WERI-Rb-1 (cell line): ENCODE data around the gene LRRC66.

ENCODE experiments used
- DNase-seq: peaks from one replicate; pipeline ENCODE4 v3.0.0-alpha.2; 2020
- H3K27ac ChIP-seq: fragments of 250-450 bp; sonication (Bioruptor Pico); 2 replicates; pipeline ENCODE4 v1.5.1; 2020; ENCODE audit warnings: mild to moderate bottlenecking, moderate library complexity
- H3K27me3 ChIP-seq: fragments of 250-450 bp; sonication (Bioruptor Pico); 2 replicates; pipeline ENCODE4 v1.5.1; 2021; ENCODE audit warnings: mild to moderate bottlenecking, low read depth, moderate library complexity; ENCODE audit not compliant: insufficient read depth, severe bottlenecking
- H3K36me3 ChIP-seq: fragments of 250-450 bp; sonication (Bioruptor Pico); 2 replicates; pipeline ENCODE4 v1.5.1; 2020; ENCODE audit warnings: mild to moderate bottlenecking, moderate library complexity
- H3K4me3 ChIP-seq: 2 replicates; pipeline ENCODE4 v1.5.1; 2011; ENCODE audit warnings: low read depth, mild to moderate bottlenecking, control low read depth, low read length
- H3K9me3 ChIP-seq: fragments of 250-450 bp; sonication (Bioruptor Pico); 2 replicates; pipeline ENCODE4 v1.5.1; 2021; ENCODE audit warnings: mild to moderate bottlenecking, moderate library complexity; ENCODE audit not compliant: severe bottlenecking
- TF ChIP-seq, protein P1 (sequence below): IDR thresholded peaks from 2 replicates; pipeline ENCODE4 v1.5.1; 2011; ENCODE audit warnings: low read depth, mild to moderate bottlenecking, control low read depth, inconsistent platforms, low read length

Gene LRRC66

DNA sequence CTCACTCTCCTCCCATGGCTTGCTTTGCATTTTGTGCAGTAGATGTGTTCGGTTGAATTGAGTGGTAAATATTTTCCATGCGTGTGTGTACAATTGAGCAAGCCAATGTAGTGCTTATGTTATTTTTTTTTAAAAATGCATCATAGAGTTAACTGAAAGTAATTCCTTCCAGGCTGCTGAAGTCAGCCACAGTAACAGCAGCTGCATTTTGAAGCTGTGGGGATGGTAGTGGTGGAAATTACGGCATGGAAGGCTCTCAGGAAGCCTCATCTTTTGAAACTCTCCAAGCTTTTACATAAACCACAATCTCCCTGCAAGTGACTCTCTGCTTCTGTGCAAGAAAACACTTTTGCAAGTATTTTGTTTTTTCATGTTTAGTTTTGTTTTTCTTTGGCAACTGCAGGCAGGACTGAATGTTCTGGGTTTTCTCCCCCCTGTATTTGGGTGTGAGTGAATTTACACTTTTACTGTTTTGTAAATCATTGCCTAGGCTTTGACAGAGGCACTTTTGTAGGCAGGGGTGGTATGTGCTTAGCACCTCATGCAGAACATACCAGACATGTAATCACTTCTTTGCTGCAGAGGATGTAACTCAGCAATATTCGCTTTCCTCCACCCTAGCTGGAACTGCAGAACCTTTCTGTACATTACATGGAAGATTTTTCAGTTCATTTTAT is 56.2 kb downstream of the LRRC66 start:
- H3K36me3 ChIP-seq = no peaks in the 10 kb centered on the region
- H3K27me3 ChIP-seq = peaks cover 39% of the 10 kb centered on the region
- TF ChIP-seq, protein P1, sequence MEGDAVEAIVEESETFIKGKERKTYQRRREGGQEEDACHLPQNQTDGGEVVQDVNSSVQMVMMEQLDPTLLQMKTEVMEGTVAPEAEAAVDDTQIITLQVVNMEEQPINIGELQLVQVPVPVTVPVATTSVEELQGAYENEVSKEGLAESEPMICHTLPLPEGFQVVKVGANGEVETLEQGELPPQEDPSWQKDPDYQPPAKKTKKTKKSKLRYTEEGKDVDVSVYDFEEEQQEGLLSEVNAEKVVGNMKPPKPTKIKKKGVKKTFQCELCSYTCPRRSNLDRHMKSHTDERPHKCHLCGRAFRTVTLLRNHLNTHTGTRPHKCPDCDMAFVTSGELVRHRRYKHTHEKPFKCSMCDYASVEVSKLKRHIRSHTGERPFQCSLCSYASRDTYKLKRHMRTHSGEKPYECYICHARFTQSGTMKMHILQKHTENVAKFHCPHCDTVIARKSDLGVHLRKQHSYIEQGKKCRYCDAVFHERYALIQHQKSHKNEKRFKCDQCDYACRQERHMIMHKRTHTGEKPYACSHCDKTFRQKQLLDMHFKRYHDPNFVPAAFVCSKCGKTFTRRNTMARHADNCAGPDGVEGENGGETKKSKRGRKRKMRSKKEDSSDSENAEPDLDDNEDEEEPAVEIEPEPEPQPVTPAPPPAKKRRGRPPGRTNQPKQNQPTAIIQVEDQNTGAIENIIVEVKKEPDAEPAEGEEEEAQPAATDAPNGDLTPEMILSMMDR = no peak
- H3K9me3 ChIP-seq = no peaks in the 10 kb centered on the region
- no peak overlapping the region for H3K27ac ChIP-seq
- no peak for DNase-seq
- no peak overlapping the region for H3K4me3 ChIP-seq

DNA sequence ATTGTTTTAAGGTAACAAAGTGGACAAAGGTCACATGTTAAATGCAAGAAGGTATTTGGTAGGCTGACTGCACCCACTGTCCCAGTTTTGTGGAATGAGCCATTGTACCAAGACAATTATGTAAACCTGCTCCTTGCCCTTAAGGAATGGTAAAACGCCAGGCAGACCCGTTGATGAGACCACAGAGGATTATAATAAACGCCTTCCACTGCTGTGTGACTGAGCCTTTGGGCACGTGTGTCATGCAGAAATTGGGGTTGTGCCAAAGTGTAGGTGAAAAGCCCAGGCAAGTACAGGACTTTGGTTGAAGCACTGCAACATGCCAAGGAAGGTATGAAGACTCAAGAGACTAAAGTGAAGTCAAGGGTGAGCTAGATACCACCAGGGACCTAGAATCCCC is 59.7 kb downstream of the LRRC66 start:
- H3K27ac ChIP-seq = no peak overlapping the region
- DNase-seq = no peak
- TF ChIP-seq, protein P1 = no peak
- no peak overlapping the region for H3K4me3 ChIP-seq
- no peaks in the 10 kb centered on the region for H3K36me3 ChIP-seq
- no peaks in the 10 kb centered on the region for H3K9me3 ChIP-seq
- H3K27me3 ChIP-seq = peaks cover 44% of the 10 kb centered on the region

DNA sequence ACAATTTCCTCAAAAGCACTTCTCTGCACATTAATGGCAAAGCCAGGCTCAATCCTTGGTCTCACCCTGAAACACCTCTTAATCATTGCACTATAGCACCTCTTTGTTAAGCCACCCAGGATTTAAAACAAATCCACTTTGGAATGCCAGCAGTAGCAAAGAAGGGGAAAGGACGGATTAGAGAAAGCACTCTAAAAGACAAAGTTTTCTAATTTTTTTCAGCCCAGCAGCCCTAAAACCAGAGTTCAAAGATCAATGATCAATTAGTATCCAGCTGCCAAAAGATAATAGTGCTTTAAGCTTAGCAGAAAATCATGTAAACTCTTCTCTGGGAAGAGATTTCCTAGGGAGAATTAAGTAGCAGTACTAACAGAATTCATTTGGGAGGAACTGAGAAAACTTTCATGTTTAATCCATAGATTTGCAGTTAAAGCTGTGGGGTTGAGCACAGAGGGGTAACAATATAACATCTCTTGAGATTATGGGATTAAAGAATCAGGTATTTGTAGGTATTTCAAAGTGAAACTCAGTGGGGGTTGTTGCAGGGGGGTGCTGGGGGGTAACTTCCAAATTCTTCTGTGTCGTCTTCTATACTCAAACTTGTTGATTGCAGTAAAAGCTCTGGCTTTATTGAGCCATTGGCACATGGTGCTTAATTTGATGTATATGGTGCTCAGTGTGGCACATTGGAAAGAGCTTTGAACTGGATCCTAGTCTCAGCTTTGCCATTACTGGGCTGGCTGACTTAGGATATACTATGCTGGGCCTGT is 61.8 kb downstream of the LRRC66 start:
- DNase-seq = peak; percentile 22
- H3K36me3 ChIP-seq = no peaks in the 10 kb centered on the region
- peaks cover 2% of the 10 kb centered on the region for H3K9me3 ChIP-seq
- TF ChIP-seq, protein P1 = no peak
- H3K27me3 ChIP-seq = peaks cover 42% of the 10 kb centered on the region
- no peak overlapping the region for H3K4me3 ChIP-seq
- H3K27ac ChIP-seq = no peak overlapping the region
